Fibroblast of lung (primary cell): ENCODE results near the gene MAP4K3. TPM values are rescaled to one million over a fixed set of nuclear protein-coding genes. Genes with fewer than 3 reads are reported as not detected.

ENCODE experiments used
- DNase-seq, 2 donors: peaks; one replicate each; pipeline versions ENCODE4 v3.0.0 to v3.0.0-alpha.2; 2010; ENCODE audit warnings: low read depth in 2 of 2
- H2AFZ ChIP-seq: 2 replicates; pipeline ENCODE4 v1.5.1; 2012; ENCODE audit warnings: low read length, control low read depth, inconsistent platforms
- H3K27ac ChIP-seq: 2 replicates; pipeline ENCODE4 v1.5.1; 2011; ENCODE audit warnings: low read length, control low read depth; ENCODE audit not compliant: insufficient read depth
- H3K27me3 ChIP-seq: 2 replicates; pipeline ENCODE4 v1.5.1; 2011; ENCODE audit warnings: mild to moderate bottlenecking, low read length; ENCODE audit not compliant: control insufficient read depth, insufficient read depth
- H3K36me3 ChIP-seq: 2 replicates; pipeline ENCODE4 v1.5.1; 2011; ENCODE audit warnings: low read length; ENCODE audit not compliant: control insufficient read depth, insufficient read depth
- H3K4me1 ChIP-seq: 2 replicates; pipeline ENCODE4 v1.5.1; 2011; ENCODE audit warnings: low read length; ENCODE audit not compliant: control insufficient read depth, insufficient read depth; ENCODE audit errors: extremely low read depth
- H3K4me2 ChIP-seq: 2 replicates; pipeline ENCODE4 v1.5.1; 2011; ENCODE audit warnings: low read length, control low read depth; ENCODE audit not compliant: insufficient read depth; ENCODE audit errors: extremely low read depth
- H3K4me3 ChIP-seq, 4 experiments: fragments of 200-600 bp in 1 of 4; sonication (generic) in 1 of 4; replicated peaks in 1 of 4; 2 replicates each; pipeline ENCODE4 v1.5.1; 2011 to 2016; ENCODE audit warnings: low read length in 4 of 4, low read depth in 3 of 4, mild to moderate bottlenecking in 3 of 4, control low read depth in 2 of 4, inconsistent platforms in 1 of 4, mixed read lengths in 1 of 4; ENCODE audit not compliant: insufficient read depth in 1 of 4; ENCODE audit errors: control extremely low read depth in 1 of 4
- H3K79me2 ChIP-seq: 2 replicates; pipeline ENCODE4 v1.5.1; 2012; ENCODE audit warnings: mild to moderate bottlenecking, low read length, inconsistent platforms; ENCODE audit not compliant: control insufficient read depth, insufficient read depth
- H3K9ac ChIP-seq: 2 replicates; pipeline ENCODE4 v1.5.1; 2011; ENCODE audit warnings: mild to moderate bottlenecking, low read length, control low read depth; ENCODE audit not compliant: insufficient read depth
- H3K9me3 ChIP-seq: 2 replicates; pipeline ENCODE4 v1.5.1; 2012; ENCODE audit warnings: low read depth, low read length; ENCODE audit not compliant: control insufficient read depth, insufficient read depth
- H4K20me1 ChIP-seq: 2 replicates; pipeline ENCODE4 v1.5.1; 2011; ENCODE audit warnings: low read length; ENCODE audit not compliant: control insufficient read depth, insufficient read depth; ENCODE audit errors: extremely low read depth
- EZH2 ChIP-seq: IDR thresholded peaks from 2 replicates; pipeline ENCODE4 v1.5.1; 2012; ENCODE audit warnings: low read length, control low read depth, mild to moderate bottlenecking; ENCODE audit errors: missing control alignments
- polyA plus RNA-seq, 2 donors: library from polyadenylated mRNA; depleted of rRNA in 1 of 2; stranded (reverse) in 1 of 2; unstranded in 1 of 2; fragments of >200 nt; gene quantifications; 2 replicates each; pipeline ENCODE4 v1.2.1, GENCODE V29; 2011 to 2012; ENCODE audit warnings: missing spikeins in 1 of 2
- total RNA-seq: library from RNA; depleted of rRNA; stranded (reverse); fragments of >200 nt; gene quantifications from 2 replicates; pipeline ENCODE4 v1.2.1, GENCODE V29; 2014
- TF ChIP-seq, protein P1 (sequence below), 2 donors: IDR thresholded peaks in 1 of 2; conservative IDR thresholded peaks in 1 of 2; 1 replicate in 1 of 2; 2 replicates in 1 of 2; pipeline ENCODE4 v1.5.1; 2011 to 2012; ENCODE audit warnings: low read length in 2 of 2, control low read depth in 1 of 2, inconsistent platforms in 1 of 2, low read depth in 1 of 2, mild to moderate bottlenecking in 1 of 2

The MAP4K3 gene
- total and polyA plus RNA-seq, 2 donors (not counting 1 experiment from before 2014, with no cell fraction given) = 40.8 to 75.7 TPM

DNA sequence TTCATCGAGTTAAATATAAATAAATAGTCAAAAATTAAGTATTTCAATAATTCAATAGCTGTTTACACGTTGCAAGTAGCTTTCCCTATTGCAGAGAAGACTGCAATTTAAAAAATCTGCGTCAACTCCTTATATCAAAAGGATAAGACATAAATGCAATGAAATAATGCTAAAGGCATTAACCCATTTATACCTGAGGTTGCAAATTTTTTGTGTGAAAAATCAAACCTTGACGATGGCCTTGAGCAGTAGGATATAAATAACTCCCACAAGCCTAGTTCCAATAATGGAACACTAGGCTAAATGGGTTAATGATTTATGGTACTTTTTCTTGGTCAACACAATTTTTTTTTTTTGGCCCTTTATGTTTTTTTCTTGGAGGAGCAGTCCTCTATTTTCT is 116.9 kb downstream of the MAP4K3 start:
- Histone ChIP-seq H3K27ac (no peak overlapping the region), H3K4me1 (no peaks in the 10 kb centered on the region), H3K9me3 (no peaks in the 10 kb centered on the region), H3K9ac (no peak overlapping the region), H3K79me2 (no peaks in the 10 kb centered on the region), H3K27me3 (no peaks in the 10 kb centered on the region), H2AFZ (no peak overlapping the region), H3K4me3 (no peak overlapping the region), H3K4me2 (no peak overlapping the region), H3K36me3 (peaks cover 2% of the 10 kb centered on the region), H4K20me1 (no peaks in the 10 kb centered on the region)
- no peak for DNase-seq
- TF ChIP-seq, protein P1, sequence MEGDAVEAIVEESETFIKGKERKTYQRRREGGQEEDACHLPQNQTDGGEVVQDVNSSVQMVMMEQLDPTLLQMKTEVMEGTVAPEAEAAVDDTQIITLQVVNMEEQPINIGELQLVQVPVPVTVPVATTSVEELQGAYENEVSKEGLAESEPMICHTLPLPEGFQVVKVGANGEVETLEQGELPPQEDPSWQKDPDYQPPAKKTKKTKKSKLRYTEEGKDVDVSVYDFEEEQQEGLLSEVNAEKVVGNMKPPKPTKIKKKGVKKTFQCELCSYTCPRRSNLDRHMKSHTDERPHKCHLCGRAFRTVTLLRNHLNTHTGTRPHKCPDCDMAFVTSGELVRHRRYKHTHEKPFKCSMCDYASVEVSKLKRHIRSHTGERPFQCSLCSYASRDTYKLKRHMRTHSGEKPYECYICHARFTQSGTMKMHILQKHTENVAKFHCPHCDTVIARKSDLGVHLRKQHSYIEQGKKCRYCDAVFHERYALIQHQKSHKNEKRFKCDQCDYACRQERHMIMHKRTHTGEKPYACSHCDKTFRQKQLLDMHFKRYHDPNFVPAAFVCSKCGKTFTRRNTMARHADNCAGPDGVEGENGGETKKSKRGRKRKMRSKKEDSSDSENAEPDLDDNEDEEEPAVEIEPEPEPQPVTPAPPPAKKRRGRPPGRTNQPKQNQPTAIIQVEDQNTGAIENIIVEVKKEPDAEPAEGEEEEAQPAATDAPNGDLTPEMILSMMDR (conservative IDR thresholded peaks at IDR 0.05 in 1 of 2, IDR thresholded peaks at IDR 0.05 in 1 of 2; ENCODE audit: low read depth in 1 of 2, low read length in 2 of 2) = no peak

DNA sequence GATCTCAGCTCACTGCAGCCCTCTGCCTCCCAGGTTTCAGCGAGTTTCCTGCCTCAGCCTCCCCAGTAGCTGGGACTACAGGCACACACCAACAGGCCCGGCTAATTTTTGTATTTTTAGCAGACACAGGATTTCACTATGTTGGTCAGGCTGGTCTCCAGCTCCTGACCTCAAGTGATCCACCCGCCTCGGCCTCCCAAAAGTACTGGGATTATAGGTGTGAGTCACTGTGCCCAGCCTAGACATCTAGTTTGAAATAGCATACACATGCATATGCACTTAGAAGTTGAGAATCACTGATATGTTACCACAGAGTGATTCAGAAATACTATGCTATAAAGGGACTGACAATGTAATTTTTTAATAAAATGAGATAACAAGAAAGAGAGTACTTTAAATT is 123.5 kb downstream of the MAP4K3 start:
- Histone ChIP-seq H3K9ac (no peak overlapping the region), H3K36me3 (peaks cover 3% of the 10 kb centered on the region), H3K27me3 (no peaks in the 10 kb centered on the region), H2AFZ (no peak overlapping the region), H3K79me2 (no peaks in the 10 kb centered on the region), H3K4me3 (no peak overlapping the region), H3K4me2 (no peak overlapping the region), H3K4me1 (peaks cover 2% of the 10 kb centered on the region), H3K9me3 (no peaks in the 10 kb centered on the region), H4K20me1 (no peaks in the 10 kb centered on the region), H3K27ac (no peak overlapping the region)
- peak; percentile 29 to 85 for DNase-seq
- TF ChIP-seq, protein P1 (conservative IDR thresholded peaks at IDR 0.05 in 1 of 2, IDR thresholded peaks at IDR 0.05 in 1 of 2; ENCODE audit: low read depth in 1 of 2, low read length in 2 of 2) = no peak
- TF ChIP-seq EZH2 = no peak

DNA sequence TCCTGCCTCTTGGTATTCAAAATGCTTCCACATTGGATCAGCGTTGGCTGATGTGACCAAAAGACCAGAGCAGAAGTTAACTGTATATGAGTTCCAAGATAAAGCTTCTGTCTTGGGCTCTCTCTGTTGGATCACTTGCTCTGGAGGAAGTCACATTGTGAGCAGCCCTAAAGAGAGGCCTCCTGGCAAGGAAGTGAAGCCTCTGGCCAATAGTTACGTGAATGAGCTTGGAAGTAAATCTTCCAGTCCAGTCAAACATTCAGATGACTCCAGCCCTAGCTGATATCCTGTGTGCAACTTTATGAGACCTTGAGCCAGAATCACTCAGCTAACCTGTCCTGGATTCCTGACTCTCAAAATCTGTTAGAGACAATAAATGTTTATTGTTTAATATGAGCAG is 125.6 kb downstream of the MAP4K3 start:
- H3K27ac ChIP-seq = no peak overlapping the region
- no peak overlapping the region for H3K4me3 ChIP-seq
- H3K9ac ChIP-seq = no peak overlapping the region
- H3K4me2 ChIP-seq = no peak overlapping the region
- H4K20me1 ChIP-seq = no peaks in the 10 kb centered on the region
- H3K4me1 ChIP-seq = peaks cover 2% of the 10 kb centered on the region
- no peak overlapping the region for H2AFZ ChIP-seq
- H3K27me3 ChIP-seq = no peaks in the 10 kb centered on the region
- DNase-seq = no peak
- TF ChIP-seq EZH2 = no peak
- TF ChIP-seq, protein P1 (conservative IDR thresholded peaks at IDR 0.05 in 1 of 2, IDR thresholded peaks at IDR 0.05 in 1 of 2; ENCODE audit: low read depth in 1 of 2, low read length in 2 of 2) = no peak
- peaks cover 3% of the 10 kb centered on the region for H3K36me3 ChIP-seq
- H3K9me3 ChIP-seq = no peaks in the 10 kb centered on the region
- H3K79me2 ChIP-seq = no peaks in the 10 kb centered on the region
